ENCODE data around the gene ARID4B.
"Not testable (repeated sequence)": the region's sequence is repeated elsewhere in the genome, so short reads cannot be mapped to it uniquely, and the experiment has no call there.

Gene ARID4B

DNA sequence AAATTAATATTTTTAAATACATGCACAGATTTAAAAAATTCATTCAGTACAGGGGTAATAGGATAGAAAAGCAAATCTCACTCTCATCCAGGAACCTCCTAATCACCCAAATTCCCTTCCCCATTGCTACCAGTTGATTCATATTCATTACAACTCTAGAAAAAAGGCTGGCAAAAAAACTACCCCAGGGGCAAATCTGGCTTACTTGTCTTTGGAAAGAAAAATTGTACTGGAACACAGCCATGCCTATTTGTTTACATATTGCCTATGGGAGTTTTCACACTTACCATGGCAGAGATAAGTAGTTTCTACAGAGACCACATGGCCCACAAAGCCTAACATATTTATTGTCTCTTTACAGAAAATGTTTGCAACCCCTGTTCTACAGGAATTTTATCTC, 158.0 kb downstream of the ARID4B start:
- no peak for DNase-seq (ENCODE audit: low read depth in 2 of 3, low spot score in 1 of 3)

DNA sequence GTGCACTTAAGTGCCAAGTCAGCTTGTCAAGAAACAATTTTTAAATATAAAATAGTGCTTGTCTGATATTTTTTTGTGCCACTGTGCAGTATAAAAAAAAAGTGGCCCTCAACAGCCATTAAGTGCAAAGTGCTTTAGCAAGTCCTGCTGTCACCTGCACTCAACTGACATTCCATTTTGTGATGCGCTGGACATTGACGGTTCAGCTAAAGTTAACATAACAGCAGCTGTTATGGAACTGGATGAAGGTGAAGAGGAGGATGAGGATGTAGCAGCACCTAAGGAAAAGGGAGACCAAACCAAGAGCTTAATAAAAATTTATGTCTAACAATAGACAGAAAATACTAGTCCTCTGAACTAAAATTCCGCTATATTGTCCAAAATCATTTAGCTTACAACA, 159.6 kb downstream of the ARID4B start:
- no peak for DNase-seq (ENCODE audit: low read depth in 2 of 3, low spot score in 1 of 3)

DNA sequence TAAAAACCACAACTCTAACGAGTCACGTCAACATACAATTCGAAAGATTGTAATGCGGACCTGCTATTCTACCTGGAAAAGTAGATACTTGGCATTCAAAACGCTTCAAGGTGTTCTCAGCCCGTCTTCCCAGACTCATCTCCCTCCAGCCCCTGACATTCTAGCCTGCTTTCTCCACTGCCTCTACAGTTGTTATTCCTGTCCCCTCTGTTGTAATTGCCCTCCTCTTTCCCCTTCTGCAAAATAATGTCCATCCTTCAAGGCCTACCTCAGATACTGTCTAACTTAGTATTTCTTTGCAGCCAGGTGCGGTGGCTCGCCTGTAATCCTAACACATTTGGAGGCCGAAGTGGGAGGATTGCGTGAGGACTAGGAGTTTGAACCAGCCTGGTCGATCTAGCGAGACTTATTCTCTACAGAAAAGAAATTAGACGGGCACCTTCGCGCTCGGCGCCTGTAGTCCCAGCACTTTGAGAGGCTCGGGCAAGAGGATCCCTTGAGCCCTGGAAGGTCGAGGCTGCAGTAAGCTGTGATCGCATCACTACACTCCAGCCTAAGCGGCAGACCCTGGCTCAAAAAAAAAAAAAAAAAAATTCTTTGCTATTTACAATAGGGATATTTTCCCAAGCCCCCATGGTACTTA, 166.2 kb downstream of the ARID4B start:
- no peak for DNase-seq (ENCODE audit: low read depth in 2 of 3, low spot score in 1 of 3)

DNA sequence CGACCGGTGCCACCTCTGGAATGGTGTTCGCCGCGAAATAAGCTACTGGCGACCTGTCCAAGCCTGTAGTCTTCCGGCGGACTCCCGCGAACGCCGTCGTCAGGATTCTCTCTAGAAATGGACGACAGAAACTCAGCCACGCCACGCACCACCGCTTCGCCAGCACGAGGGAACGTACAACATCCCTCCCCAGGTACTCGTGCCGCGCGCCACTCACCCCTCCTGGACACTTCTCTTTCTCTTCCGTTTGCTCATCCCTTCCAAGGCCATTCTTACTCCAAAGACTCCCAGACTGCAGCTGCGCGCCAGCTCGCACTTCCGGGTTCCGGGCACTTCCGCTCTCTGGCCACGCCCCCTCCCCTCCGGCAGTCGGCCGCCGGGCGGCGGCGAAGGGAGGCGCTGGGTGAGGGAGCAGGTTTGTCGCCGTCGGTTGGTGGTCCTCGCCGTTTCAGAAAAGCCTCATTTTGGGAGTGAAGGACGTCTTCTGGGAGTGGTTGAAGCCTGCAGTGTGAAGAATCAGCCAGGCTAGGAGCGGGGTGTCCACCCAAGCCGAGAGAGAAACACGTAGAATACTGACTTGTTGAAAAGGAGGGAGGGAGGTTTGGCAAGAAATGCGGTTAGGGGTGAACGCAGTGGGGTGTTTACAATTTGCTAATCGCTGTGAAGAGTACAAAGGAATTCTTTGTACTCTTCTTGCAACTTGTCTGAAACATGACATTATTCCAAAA, 166.9 kb downstream of the ARID4B start, which contains the start of gene RBM34:
TSS of gene RBM34 (minus strand) at position 294 of the 728 bp plus-strand sequence. CDS start at position 270, 24 bp downstream.
- DNase-seq (ENCODE audit: low read depth in 2 of 3, low spot score in 1 of 3), result peak; percentile 87 to 92 (median 91)

DNA sequence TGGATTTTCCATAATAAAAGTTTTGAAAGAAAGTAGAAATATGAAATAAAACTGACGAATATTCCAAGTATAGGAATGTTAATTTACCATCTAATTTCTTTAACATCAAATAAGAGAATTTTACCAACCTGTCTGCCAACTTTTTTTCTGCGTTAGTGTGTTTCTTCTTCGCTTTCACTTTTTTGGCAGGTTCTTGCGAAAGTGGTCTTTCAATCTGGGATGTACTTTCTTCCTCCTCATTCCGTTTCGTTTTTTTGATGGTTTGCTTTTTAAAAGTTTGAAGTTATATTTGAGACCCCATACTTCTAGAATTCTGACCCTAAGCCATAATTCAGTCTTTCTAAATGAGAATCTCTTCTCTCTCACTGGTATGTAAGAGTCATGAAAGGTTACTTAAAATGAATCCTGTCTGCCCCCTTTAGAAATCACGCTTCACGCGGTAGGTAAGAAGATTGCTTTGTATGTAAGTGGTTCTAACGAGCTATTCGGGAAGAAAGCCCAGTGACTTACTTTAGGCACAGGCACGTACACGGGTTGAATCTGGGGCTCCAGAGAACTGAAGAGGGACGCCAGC, 167.5 kb downstream of the ARID4B start:
- peak in 1 of 3 donors; percentile 24 for DNase-seq (ENCODE audit: low read depth in 2 of 3, low spot score in 1 of 3)

DNA sequence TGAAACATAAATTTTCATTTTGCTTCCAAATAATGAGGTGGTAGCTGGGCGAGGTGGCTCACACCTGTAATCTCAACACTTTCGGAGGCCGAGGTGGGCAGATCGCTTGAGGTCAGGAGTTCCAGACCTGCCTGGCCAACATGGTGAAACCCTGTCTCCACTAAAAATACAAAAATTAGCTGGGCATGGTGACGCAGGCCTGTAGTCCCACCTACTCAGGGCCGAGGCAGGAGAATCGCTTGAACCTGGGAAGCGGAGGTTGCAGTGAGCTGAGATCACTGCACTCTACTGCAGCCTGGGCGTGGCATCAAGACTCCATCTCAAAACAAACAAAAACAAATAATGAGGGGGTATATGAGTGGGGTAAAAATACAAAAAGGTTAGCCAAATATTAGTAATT, 168.0 kb downstream of the ARID4B start:
- DNase-seq (ENCODE audit: low read depth in 2 of 3, low spot score in 1 of 3), result not testable (repeated sequence)

DNA sequence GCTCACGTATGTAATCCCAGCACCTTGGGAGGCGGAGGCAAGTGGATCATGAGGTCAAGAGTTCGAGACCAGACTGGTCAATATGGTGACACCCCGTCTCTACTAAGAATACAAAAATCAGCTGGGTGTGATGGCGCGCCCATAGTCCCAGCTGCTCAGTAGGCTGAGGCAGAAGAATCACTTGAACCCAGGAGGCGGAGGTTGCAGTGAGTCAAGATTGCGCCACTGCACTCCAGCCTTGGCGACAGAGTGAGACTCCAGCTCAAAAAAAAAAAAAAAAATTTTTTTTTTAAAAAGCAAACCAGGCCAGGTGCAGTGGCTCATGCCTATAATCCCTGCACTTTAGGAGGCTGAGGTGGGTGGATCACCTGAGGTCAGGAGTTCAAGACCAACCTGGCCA, 168.7 kb downstream of the ARID4B start:
- not testable (repeated sequence) for DNase-seq (ENCODE audit: low read depth in 2 of 3, low spot score in 1 of 3)

DNA sequence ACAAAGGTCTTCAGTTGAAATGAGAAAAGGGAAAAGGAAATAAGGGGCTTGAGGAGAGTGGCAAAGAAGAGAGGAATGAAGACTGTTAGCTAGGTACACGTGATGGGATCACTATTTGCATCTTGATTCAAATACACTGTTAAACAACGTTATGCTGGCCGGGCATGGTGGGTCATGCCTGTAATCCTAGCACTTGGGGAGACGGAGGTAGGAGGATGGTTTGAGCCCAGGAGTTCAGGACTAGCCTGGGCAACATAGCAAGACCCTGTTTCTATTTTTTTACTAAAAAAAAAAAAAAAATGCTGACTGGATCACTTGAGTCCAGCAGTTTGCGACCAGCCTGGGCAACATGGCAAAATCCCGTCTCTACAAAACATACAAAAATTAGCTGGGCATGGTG, 169.3 kb downstream of the ARID4B start:
- no peak for DNase-seq (ENCODE audit: low read depth in 2 of 3, low spot score in 1 of 3)

DNA sequence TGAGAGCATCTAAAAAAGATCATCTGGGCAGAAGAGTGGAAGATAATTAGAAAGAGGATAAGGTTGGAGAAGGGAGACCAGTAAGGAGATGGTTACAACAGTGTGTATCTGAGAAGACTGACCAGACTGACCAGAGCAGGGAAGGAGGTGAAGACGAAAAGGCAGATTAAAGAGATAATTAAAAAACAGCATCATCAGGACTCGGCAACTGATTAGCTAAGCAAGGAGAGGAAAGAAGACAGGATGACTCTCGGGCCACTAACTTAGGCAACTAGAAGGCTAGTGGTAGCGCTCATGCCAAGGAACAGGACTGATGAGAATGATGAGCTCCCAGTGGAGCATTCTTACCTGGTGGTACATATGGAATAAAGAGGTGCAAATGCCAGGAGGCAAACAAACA, 170.8 kb downstream of the ARID4B start:
- DNase-seq (ENCODE audit: low read depth in 2 of 3, low spot score in 1 of 3), result no peak

DNA sequence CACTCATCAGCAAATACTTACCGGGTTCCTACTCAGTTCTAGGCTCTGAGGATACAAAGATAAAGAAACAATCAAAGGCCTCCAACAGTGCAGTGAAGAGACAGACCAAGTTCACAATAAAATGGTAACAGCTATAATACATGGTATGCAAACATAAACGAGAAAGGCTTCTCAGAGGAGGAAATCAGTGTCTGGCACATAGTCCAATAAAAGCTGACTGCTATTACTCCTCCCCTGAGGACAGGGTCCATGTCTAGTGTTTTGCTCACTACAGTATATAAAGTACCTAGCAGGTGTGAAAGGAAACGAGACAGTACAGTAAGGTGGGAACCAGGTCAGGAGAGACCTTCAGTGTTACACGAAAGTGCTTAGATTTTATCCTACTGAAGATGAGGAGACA, 171.2 kb downstream of the ARID4B start:
- no peak for DNase-seq (ENCODE audit: low read depth in 2 of 3, low spot score in 1 of 3)

DNA sequence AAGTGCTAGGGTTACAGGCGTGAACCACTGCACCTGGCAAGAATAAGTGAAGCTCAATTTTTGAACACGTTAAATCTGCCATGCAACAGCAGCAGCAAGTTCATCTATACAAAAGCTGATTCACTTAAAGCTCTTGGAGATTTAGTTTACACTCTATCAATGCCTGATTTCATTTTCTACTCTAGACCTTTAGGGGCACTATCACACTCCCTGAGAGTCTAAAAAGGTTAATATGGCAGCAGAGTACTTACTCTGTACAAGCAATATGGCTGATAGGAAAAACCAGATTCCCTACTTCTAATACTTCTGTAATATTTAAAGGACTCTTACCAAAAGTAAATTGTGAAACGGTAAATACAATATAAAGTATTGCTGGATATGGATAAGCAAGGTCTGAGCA, 171.7 kb downstream of the ARID4B start:
- DNase-seq (ENCODE audit: low read depth in 2 of 3, low spot score in 1 of 3), result no peak

DNA sequence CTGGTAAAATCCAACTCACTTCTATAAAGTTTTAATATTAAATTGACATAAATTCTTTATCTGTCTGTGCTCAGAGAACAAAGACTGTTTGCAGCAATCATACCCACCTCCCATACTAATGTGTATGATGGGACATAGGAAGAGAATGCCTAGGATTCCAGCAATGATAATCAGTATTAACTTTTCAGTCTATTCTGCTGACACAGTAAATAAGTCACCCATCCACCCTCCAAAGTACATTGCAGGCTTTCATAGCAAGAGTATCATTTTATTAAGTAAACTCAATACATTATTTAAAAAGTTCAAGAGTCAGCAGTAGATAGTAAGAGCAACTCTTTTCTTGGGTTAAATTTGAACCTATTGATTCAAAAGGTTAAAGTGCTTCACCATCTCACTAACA, 175.7 kb downstream of the ARID4B start:
- no peak for DNase-seq (ENCODE audit: low read depth in 2 of 3, low spot score in 1 of 3)

DNA sequence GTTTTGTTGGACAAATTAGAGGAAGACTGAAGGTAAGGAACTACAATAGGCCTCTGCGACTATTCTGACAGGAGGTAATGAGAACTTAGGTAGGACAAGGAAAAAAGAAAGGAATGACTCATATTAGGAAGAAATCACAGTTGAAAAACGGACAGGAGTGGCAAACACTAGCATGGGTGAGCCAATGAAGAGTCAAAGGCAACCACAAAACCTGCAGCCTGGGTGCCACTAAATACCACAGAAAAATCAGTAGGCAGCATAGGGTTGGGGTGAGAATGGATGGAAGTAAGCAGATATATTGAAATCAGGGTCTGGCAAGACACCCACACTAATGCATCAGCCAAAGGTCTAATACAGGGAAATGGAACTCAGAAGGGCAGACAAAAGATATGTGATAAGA, 176.9 kb downstream of the ARID4B start:
- no peak for DNase-seq (ENCODE audit: low read depth in 2 of 3, low spot score in 1 of 3)

DNA sequence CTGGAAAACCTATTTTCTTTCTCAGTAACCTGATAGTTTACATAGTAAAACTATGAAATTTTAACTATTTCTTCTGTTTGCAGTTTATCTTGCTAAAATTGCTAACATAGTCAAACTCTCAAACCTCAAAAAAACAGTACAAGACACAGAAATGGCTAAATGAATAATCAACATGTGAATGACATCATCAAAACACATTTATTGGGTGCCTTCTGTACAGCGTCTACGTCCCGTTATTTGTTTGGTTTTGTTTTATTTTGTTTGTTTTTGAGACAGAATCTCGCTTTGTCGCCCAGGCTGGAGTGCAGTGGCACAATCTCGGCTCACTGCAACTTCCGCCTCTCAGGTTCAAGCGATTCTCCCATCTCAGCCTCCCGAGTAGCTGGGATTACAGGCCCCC, 178.2 kb downstream of the ARID4B start:
- no peak for DNase-seq (ENCODE audit: low read depth in 2 of 3, low spot score in 1 of 3)

DNA sequence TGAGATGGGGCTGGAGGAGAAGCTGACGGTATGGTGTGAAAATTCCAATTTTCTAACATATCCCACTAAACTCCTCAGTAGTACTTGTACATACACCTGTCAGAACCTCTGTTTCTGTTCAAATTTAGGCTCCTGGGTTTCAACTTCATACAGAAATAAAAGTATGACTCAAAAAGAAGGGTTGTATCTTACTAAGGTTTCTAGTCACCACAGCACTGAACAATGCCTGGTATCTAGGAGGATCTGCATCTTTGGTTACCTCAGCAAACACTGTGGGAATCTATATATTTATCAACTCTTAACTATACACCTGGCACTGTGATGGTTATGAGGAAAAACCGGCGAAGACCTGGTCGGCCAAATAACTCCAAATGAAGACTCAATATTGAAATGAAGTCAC, 180.7 kb downstream of the ARID4B start:
- no peak for DNase-seq (ENCODE audit: low read depth in 2 of 3, low spot score in 1 of 3)

DNA sequence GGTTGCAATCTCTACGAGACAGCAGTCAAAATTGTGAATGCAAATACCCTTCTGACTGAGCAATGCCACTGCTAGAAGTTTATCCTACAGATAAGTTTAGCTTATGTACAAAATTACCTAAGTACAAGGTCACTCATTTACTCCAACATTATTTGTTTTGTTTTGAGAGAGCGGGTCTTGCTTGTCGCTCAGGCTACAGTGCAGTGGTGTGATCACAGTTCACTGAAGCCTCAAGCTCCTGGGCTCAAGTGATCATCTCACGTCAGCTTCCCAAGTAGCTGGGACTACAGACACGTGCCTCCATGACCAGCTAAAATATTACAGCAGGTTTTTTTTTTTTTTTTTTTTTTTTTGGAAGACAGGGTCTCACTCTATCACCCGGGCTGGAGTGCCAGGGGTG, 182.3 kb downstream of the ARID4B start:
- DNase-seq (ENCODE audit: low read depth in 2 of 3, low spot score in 1 of 3), result no peak

DNA sequence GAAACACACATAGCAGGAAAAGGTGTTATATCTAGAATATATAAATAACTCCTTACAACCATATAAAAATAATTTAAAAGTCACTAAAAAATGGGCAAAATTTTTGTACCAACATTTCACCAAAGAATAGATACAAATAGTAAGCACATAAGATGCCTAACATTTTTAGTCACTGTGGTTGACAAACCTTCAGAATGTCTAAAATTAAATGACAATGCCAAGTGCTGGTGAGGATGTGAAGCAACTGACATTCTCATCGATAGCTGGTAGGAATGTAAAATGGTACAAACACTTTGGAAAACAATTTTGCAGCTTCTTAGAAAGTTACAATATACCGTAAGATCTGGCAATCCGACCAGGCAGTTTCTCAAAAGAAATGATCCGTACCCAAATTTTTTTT, 185.0 kb downstream of the ARID4B start:
- DNase-seq (ENCODE audit: low read depth in 2 of 3, low spot score in 1 of 3), result no peak

DNA sequence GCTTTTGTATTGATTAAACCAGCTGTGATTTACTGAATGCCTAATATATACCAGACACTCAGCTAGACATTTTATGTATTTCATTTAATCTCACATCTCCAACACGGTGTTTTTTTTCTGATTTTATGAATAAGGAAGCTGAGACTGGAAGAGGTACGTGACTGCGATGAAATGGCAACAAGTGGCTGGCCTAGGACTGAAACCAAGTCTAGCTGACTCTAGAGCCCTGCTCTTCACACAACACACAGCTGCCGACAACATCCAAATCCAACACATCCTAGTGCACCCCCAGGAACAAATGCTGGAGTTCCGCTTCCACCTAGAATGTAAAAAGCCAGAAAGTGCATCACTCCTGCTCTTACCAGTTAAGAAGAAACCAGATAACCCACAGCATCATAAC, 188.7 kb downstream of the ARID4B start:
- DNase-seq (ENCODE audit: low read depth in 2 of 3, low spot score in 1 of 3), result no peak

DNA sequence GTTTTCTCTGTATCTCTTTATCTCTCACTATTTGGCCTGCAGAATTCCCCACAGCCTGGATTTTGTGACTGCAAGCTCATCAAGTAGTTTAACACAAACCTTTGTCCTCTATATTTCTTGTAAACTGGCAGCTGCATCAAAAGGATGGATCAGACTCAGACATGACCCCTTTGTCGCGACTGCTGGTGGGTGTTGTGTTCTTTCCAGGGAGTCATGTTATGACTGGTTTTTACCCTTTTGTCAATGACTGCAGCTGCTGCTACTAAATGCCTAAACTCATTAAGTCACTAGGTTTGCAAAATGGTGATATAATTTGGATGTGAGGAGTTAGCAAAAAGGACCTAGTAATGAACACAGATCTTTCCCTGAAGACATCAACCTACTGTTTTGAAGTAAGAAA, 189.2 kb downstream of the ARID4B start:
- peak in 1 of 3 donors; percentile 21 for DNase-seq (ENCODE audit: low read depth in 2 of 3, low spot score in 1 of 3)

DNA sequence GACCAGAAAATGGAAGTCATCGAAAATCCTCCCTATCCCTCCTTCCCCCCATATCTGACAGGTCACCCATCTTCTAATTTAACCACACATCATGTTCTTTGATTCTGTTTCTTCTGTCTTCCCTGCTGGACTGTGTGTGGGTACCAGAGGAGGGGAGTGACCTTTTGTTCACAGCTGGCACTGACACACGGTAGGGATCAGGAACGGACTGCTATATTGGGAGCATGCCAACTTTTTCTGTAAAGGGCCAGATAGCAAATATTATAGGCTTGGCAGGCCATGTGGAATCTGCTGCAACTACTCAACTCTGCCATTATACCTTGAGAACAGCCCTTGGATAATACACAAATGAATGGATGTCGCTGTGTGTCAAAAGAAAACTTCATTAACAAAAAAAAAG, 191.9 kb downstream of the ARID4B start:
- DNase-seq (ENCODE audit: low read depth in 2 of 3, low spot score in 1 of 3), result no peak

DNA sequence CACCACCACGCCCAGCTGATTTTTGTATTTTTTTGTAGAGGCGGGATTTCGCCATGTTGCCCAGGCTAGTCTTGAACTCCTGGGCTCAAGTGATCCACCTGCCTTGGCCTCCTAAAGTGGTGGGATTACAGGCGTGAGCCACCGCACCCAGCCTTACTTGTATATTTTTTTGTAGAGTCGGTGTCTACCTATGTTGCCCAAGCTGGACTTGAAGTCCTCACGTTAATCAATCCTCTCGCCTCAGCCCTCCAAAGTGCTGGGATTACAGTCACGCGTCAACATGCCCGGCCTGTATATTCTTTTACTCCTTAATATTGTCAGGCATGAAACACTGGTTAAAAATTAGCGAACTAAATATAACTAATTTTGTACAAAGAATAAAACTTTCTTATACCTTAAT, 193.8 kb downstream of the ARID4B start:
- no peak for DNase-seq (ENCODE audit: low read depth in 2 of 3, low spot score in 1 of 3)

DNA sequence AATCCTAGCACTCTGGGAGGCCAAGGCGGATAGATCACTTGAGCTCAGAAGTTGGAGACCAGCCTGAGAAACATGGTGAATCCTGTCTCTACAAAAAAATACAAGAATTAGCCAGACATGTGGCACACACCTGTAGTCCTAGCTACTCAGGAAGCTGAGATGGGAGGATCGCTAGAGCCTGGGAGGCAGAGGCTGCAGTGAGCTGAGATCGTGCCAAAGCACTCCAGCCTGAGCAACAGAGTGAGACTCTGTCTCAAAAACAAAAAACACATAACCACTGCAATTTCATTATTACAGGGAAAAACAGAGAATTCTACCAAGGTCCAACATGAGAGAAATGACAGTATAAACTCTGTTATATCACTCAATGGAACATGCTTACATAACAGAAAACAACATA, 194.9 kb downstream of the ARID4B start:
- no peak for DNase-seq (ENCODE audit: low read depth in 2 of 3, low spot score in 1 of 3)

DNA sequence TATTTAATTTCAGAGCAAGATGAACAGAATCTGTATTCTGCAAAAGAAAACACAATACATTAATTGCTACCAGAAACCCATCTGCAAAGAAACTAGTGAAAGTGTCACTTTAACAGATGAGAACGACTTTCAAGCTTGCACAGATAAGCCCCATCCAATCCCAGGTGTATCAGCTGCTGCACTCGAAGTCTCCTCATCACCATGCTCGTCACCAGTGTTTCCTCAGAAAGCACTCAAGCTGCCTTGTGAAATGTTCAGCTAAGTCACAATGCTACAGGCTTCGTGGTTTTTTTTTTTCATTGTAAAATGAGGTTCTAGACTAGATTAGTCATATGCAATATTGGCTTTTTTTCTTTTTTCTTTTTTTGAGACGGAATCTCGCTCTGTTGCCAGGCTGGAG, 196.0 kb downstream of the ARID4B start:
- no peak for DNase-seq (ENCODE audit: low read depth in 2 of 3, low spot score in 1 of 3)
